Thyroid gland (tissue), 4 donors: ENCODE measurements around the gene SFXN5. TPM values are rescaled to one million over a fixed set of nuclear protein-coding genes. Genes with fewer than 3 reads are reported as not detected.

ENCODE experiments used
- DNase-seq, 2 donors: peaks; one replicate each; pipeline ENCODE4 v3.0.0-alpha.2; 2019
- H3K27ac ChIP-seq, 3 donors: fragments of 200-600 bp; sonication (generic); 1 replicate in 2 of 3; 2 replicates in 1 of 3; pipeline ENCODE4 v1.5.1; 2016 to 2019; ENCODE audit warnings: mild to moderate bottlenecking in 1 of 3, moderate library complexity in 1 of 3
- H3K27me3 ChIP-seq: fragments of 200-600 bp; sonication (generic); one replicate; pipeline ENCODE4 v1.5.1; 2019
- H3K36me3 ChIP-seq, 2 donors: fragments of 200-600 bp; sonication (generic); one replicate each; pipeline ENCODE4 v1.5.1; 2016 to 2019
- H3K4me1 ChIP-seq, 2 donors: fragments of 200-600 bp; sonication (generic); one replicate each; pipeline ENCODE4 v1.5.1; 2017 to 2019
- H3K4me3 ChIP-seq, 3 donors: fragments of 200-600 bp; sonication (generic); replicated peaks in 1 of 3; 1 replicate in 2 of 3; 2 replicates in 1 of 3; pipeline ENCODE4 v1.5.1; 2016; ENCODE audit warnings: mild to moderate bottlenecking in 1 of 3
- H3K9me3 ChIP-seq: fragments of 200-600 bp; sonication (generic); one replicate; pipeline ENCODE4 v1.5.1; 2017
- POLR2A ChIP-seq, 2 donors: fragments of 450-650 bp; IDR thresholded peaks; one replicate each; pipeline ENCODE4 v1.6.1; 2017; ENCODE audit warnings: antibody characterized with exemption in 2 of 2, mild to moderate bottlenecking in 2 of 2, moderate library complexity in 1 of 2
- WGBS, 2 donors: methylation state at CpG; one replicate each; pipeline ENCODE4 v1.1.5; 2017; 5-methylcytosine and 5-hydroxymethylcytosine counted together
- intact Hi-C: fragments of 100-400 bp; cut with DNase I; formaldehyde crosslinking; loops from one replicate; pipeline ENCODE4 v1.15.1; 2023
- total RNA-seq, 4 donors: library from RNA; depleted of rRNA; stranded (reverse); fragments of >200 nt; gene quantifications; one replicate each; pipeline ENCODE4 v1.2.3, GENCODE V29; 2016
- TF ChIP-seq, protein P1 (sequence below), 6 experiments: fragments of 200-600 bp in 3 of 6; fragments of 450-650 bp in 3 of 6; sonication (generic) in 3 of 6; IDR thresholded peaks; one replicate each; pipeline ENCODE4 v1.5.1; 2016 to 2019; ENCODE audit warnings: antibody characterized with exemption in 6 of 6, mild to moderate bottlenecking in 2 of 6, inconsistent platforms in 1 of 6, moderate library complexity in 1 of 6

SFXN5 gene
- total RNA-seq, 4 donors from 2014 or later, result 10.3 to 17.2 (median 16.5) TPM

DNA sequence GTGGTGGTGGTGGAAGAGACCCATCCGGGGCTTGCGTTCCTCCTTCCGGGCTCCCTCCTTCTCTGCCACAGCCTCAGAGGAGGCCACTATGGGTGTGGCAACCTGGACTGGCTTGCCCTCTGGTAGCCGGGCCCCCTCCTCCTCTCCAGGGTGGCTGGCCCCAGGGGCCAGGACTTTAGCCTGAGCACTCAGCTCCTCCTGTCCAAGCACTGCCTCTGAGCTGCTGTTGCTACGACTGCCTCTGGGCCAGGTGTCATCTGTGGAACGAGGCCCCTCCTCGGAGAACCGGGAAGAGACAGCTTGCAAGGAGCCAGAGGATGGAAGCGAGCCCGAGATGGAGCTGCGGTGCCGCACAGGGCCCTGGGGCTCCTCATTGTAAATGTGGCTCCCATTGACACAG is 16.7 kb upstream of the SFXN5 start:
- H3K36me3 ChIP-seq, result peaks cover 0 to 12% of the 10 kb centered on the region in 2 donors
- intact Hi-C loops, result loop anchor here (5.0 kb wide), 2 partner anchors 74 to 96 kb away; no protein-coding TSS in a partner anchor
- H3K4me3 ChIP-seq, result no peak overlapping the region
- H3K27ac ChIP-seq, result no peak overlapping the region
- WGBS, 2 donors, result 84 to 93% methylated on average over 11 to 12 of the region's 12 CpGs
- peaks cover 0 to 8% of the 10 kb centered on the region in 2 donors for H3K4me1 ChIP-seq
- no peaks in the 10 kb centered on the region for H3K9me3 ChIP-seq
- no peak for DNase-seq
- TF ChIP-seq POLR2A (IDR thresholded peaks at IDR 0.05), result no peak
- TF ChIP-seq, protein P1, sequence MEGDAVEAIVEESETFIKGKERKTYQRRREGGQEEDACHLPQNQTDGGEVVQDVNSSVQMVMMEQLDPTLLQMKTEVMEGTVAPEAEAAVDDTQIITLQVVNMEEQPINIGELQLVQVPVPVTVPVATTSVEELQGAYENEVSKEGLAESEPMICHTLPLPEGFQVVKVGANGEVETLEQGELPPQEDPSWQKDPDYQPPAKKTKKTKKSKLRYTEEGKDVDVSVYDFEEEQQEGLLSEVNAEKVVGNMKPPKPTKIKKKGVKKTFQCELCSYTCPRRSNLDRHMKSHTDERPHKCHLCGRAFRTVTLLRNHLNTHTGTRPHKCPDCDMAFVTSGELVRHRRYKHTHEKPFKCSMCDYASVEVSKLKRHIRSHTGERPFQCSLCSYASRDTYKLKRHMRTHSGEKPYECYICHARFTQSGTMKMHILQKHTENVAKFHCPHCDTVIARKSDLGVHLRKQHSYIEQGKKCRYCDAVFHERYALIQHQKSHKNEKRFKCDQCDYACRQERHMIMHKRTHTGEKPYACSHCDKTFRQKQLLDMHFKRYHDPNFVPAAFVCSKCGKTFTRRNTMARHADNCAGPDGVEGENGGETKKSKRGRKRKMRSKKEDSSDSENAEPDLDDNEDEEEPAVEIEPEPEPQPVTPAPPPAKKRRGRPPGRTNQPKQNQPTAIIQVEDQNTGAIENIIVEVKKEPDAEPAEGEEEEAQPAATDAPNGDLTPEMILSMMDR (IDR thresholded peaks at IDR 0.05), result no peak
- no peaks in the 10 kb centered on the region for H3K27me3 ChIP-seq

DNA sequence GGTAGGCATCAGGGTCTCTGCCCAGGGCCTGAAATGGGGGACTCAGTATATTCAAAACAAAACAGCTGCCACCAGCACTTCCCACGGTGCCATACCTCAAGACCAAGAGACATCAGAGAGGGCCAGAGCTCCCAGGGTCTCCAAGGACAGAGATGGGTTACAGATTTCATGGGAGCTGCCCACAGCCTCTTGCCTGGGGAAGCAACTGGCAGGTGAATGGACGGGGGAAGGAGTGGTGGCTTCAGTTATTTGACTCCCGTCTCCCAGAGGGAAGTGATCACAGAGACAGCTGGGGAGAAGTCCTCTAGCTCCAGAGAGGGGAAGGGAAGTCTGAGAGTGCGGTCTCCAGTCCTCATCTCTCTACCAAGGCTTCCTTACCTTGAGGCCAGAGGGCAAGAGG is 15.8 kb upstream of the SFXN5 start:
- no peak for DNase-seq
- no peak for TF ChIP-seq POLR2A (IDR thresholded peaks at IDR 0.05)
- TF ChIP-seq, protein P1 (IDR thresholded peaks at IDR 0.05), result no peak
- WGBS, 2 donors, result 72 to 78% methylated on average over 4 of the region's 4 CpGs
- Histone ChIP-seq H3K27ac (no peak overlapping the region), H3K4me3 (no peak overlapping the region), H3K4me1 (no peaks in the 10 kb centered on the region), H3K9me3 (no peaks in the 10 kb centered on the region), H3K36me3 (peaks cover 0 to 12% of the 10 kb centered on the region in 2 donors), H3K27me3 (no peaks in the 10 kb centered on the region)
- intact Hi-C loops, result loop anchor here (5.0 kb wide), 2 partner anchors 75 to 95 kb away; no protein-coding TSS in a partner anchor

DNA sequence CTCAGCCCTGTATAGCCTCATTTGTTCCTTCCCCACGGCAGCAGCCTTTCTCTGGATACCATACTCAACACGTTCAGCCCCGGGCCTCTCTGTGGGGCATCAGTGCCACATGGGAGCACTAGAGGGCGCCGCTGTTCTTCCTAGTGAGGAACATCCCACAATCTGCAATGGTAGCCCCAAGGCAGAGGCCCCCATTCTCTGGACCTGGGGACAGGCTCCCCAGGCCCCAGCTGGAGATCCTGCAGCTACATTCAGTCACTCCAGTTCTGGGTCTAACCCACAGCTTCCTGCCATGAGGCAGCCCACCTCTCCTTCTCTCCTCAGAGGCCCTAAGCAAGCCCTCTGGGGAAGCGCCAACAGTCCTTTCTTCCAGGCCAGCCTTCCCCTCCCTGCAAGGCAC is 14.2 kb upstream of the SFXN5 start:
- 18 to 25% methylated on average over 6 of the region's 6 CpGs for WGBS, 2 donors
- no peak overlapping the region for H3K4me3 ChIP-seq
- no peak for TF ChIP-seq POLR2A (IDR thresholded peaks at IDR 0.05)
- TF ChIP-seq, protein P1 (IDR thresholded peaks at IDR 0.05), result peak; percentile 81 to 93 (median 86)
- H3K4me1 ChIP-seq, result no peaks in the 10 kb centered on the region
- intact Hi-C loops, result loop anchor here (5.0 kb wide), 2 partner anchors 77 to 93 kb away; no protein-coding TSS in a partner anchor
- no peaks in the 10 kb centered on the region for H3K9me3 ChIP-seq
- no peak overlapping the region for H3K27ac ChIP-seq
- no peaks in the 10 kb centered on the region for H3K27me3 ChIP-seq
- peaks cover 0 to 12% of the 10 kb centered on the region in 2 donors for H3K36me3 ChIP-seq
- DNase-seq, result peak; percentile 82 to 83

DNA sequence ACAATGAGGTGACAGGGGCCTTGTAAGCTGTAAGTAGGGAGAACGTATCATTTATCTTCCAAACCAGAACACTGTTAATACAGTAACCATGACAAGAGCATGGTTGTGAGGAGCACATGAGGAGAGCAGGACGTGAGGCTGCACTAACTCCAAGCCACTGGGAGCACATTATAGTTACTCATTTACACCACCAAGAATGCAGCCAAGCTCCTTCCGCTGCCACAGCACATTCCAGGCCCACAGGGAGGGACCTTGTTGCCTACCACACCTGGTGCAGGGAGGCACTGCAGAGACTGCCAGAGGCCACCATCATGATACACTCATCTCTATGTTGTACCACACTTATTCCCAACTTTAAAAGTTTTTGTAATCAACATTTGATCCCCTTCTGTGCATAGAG is 13.5 kb upstream of the SFXN5 start:
- H3K27ac ChIP-seq, result no peak overlapping the region
- H3K4me1 ChIP-seq, result no peaks in the 10 kb centered on the region
- no peaks in the 10 kb centered on the region for H3K9me3 ChIP-seq
- 76 to 89% methylated on average over 3 of the region's 3 CpGs for WGBS, 2 donors
- no peak for DNase-seq
- no peak overlapping the region for H3K4me3 ChIP-seq
- TF ChIP-seq, protein P1 (IDR thresholded peaks at IDR 0.05), result no peak
- no peak for TF ChIP-seq POLR2A (IDR thresholded peaks at IDR 0.05)
- peaks cover 0 to 16% of the 10 kb centered on the region in 2 donors for H3K36me3 ChIP-seq
- intact Hi-C loops, result loop anchor here (5.0 kb wide), 3 partner anchors 77 to 93 kb away; no protein-coding TSS in a partner anchor
- H3K27me3 ChIP-seq, result no peaks in the 10 kb centered on the region

DNA sequence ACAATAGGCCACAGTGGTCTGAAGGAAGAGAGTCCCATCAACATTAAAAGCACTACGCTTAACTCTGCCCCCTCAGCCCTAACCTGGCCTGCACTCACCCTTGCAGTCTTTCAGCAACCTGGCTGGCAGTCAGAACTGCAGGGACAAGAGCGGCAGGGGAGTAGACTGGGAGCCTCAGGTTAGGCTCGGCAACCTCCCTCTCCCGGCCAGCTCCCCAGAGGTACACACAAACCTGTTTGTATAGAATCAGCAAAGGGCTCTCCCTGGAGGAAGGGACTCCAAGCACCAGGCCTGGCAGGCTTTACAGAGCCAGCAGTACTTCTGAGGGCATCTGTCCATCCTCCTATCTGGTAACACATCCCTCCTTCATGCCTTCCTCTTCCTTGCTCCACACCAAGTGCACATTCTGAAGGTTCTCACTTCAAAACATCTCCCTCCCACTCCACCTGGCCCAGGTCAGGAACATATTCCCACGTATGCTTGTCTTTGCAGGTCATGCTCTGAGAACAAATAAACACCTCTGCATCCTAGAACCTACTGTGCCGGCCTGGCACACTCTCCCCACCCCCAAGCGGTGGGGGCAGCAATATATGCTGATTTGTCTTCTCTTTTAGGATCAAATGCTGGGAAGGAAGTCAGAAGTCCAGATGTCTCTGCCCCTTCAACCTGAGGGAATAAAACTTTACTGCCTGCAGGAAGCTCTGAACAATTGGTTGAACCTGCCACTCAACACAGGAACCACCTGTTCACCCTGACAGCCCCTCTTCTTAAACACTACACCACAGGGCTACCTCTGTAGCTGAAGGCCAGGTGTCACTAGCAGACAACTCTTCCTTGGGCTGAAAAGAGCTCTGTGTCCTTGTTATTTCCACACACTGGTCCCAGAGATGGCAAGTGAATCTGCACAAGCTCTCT is 12.6 kb upstream of the SFXN5 start:
- H3K36me3 ChIP-seq, result peaks cover 0 to 23% of the 10 kb centered on the region in 2 donors
- intact Hi-C loops, result loop anchor here (5.0 kb wide), 1 partner anchor 93 kb away; no protein-coding TSS in a partner anchor
- TF ChIP-seq, protein P1 (IDR thresholded peaks at IDR 0.05), result no peak
- no peak for TF ChIP-seq POLR2A (IDR thresholded peaks at IDR 0.05)
- H3K4me1 ChIP-seq, result no peaks in the 10 kb centered on the region
- peak in 1 of 2 donors; percentile 20 for DNase-seq
- no peaks in the 10 kb centered on the region for H3K9me3 ChIP-seq
- H3K27me3 ChIP-seq, result no peaks in the 10 kb centered on the region
- H3K27ac ChIP-seq, result no peak overlapping the region
- WGBS, 2 donors, result 80 to 81% methylated on average over 5 to 7 of the region's 7 CpGs
- H3K4me3 ChIP-seq, result no peak overlapping the region
